Natural killer cell (primary cell): Measurements from ENCODE around the gene MTF2. TPM values are rescaled to one million over a fixed set of nuclear protein-coding genes. Genes with fewer than 3 reads are reported as not detected.
"Not testable (repeated sequence)": the region's sequence is repeated elsewhere in the genome, so short reads cannot be mapped to it uniquely, and the experiment has no call there.

ENCODE experiments used
- ATAC-seq, 3 donors: fragments of 150-1000 bp in 2 of 3; fragments of 200-7000 bp in 1 of 3; cut with Tn5 transposase; 1 replicate in 1 of 3; 2 replicates in 2 of 3; pipeline ENCODE4 v1.10.0; 2021; ENCODE audit warnings: mild to moderate bottlenecking in 2 of 3, moderate library complexity in 2 of 3
- DNase-seq, 2 donors: peaks; one replicate each; pipeline versions ENCODE4 v3.0.0 to v3.0.0-alpha.2; 2013 to 2021; ENCODE audit warnings: mixed read lengths in 1 of 2
- H3K27ac ChIP-seq: one replicate; pipeline ENCODE4 v1.5.1; 2013; ENCODE audit warnings: mild to moderate bottlenecking, low read length
- H3K27me3 ChIP-seq: one replicate; pipeline ENCODE4 v1.6.1; 2013; ENCODE audit warnings: low read length; ENCODE audit not compliant: control insufficient read depth, insufficient read depth
- H3K36me3 ChIP-seq: one replicate; pipeline ENCODE4 v1.6.1; 2013; ENCODE audit warnings: low read length; ENCODE audit not compliant: control insufficient read depth, insufficient read depth
- H3K4me1 ChIP-seq: one replicate; pipeline ENCODE4 v1.6.1; 2013; ENCODE audit warnings: low read length; ENCODE audit not compliant: control insufficient read depth, insufficient read depth
- H3K4me3 ChIP-seq: one replicate; pipeline ENCODE4 v1.5.1; 2013; ENCODE audit warnings: low read length
- H3K9me3 ChIP-seq: one replicate; pipeline ENCODE4 v1.6.1; 2013; ENCODE audit warnings: low read length; ENCODE audit not compliant: control insufficient read depth, insufficient read depth
- H3K27ac Mint-ChIP-seq, 2 donors: one replicate each; pipeline ENCODE4 v1.8.0; 2022; ENCODE audit warnings: mild to moderate bottlenecking in 2 of 2, mixed read lengths in 2 of 2, moderate library complexity in 1 of 2
- H3K27me3 Mint-ChIP-seq, 2 donors: one replicate each; pipeline ENCODE4 v1.8.0; 2022; ENCODE audit warnings: low read depth in 2 of 2, mixed read lengths in 2 of 2
- H3K36me3 Mint-ChIP-seq: one replicate; pipeline ENCODE4 v1.8.0; 2022; ENCODE audit warnings: mixed read lengths
- H3K4me1 Mint-ChIP-seq, 2 donors: one replicate each; pipeline ENCODE4 v1.8.0; 2022; ENCODE audit warnings: mixed read lengths in 2 of 2
- H3K4me3 Mint-ChIP-seq: one replicate; pipeline ENCODE4 v1.8.0; 2022; ENCODE audit warnings: mild to moderate bottlenecking, moderate library complexity, mixed read lengths
- H3K9me3 Mint-ChIP-seq, 2 donors: one replicate each; pipeline ENCODE4 v1.8.0; 2022; ENCODE audit warnings: mixed read lengths in 2 of 2
- CTCF ChIP-seq: fragments of 200-600 bp; IDR thresholded peaks from one replicate; pipeline ENCODE4 v1.8.0; 2022; ENCODE audit warnings: antibody characterized with exemption
- WGBS: methylation state at CpG from one replicate; pipeline ENCODE4 v1.1.7; 2013; ENCODE audit warnings: missing lambda C conversion rate; ENCODE audit not compliant: insufficient coverage; 5-methylcytosine and 5-hydroxymethylcytosine counted together
- intact Hi-C: fragments of 100-400 bp; cut with micrococcal nuclease; formaldehyde crosslinking; loops from one replicate; pipeline ENCODE4 v1.14.2; 2022
- total RNA-seq, 4 donors: library from RNA; stranded (reverse); fragments of 120-200 nt in 1 of 4; gene quantifications; one replicate each; pipeline versions ENCODE4 v1.2.3 to v1.2.4, GENCODE V29; 2013 to 2022

The MTF2 gene
- total RNA-seq: 10 to 100 TPM; 46.1 to 65.7 (median 47.8) TPM
- 73.9 TPM for total RNA-seq (2013)

- H3K36me3 ChIP-seq: no peaks in the 10 kb centered on the region
- H3K27ac ChIP-seq: peak within 1 kb of the TSS; percentile 83
- peak within 1 kb of the TSS; percentile 82 for H3K4me3 ChIP-seq
- peak; percentile 89 to 95 (median 92) for ATAC-seq
- WGBS: under 1% methylated on average over 49 of the region's 49 CpGs
- Mint-ChIP-seq H3K4me1 (peaks cover 40 to 52% of the 10 kb centered on the region in 2 donors), H3K4me3 (peak within 1 kb of the TSS; percentile 94), H3K27ac (peak within 1 kb of the TSS; percentile 92 to 99), H3K27me3 (no peaks in the 10 kb centered on the region), H3K36me3 (no peaks in the 10 kb centered on the region), H3K9me3 (no peaks in the 10 kb centered on the region)
- TF ChIP-seq CTCF: no peak
- peaks cover 16% of the 10 kb centered on the region for H3K4me1 ChIP-seq
- intact Hi-C loops: loop anchor here (1.0 kb wide), 1 partner anchor 101 kb away; the partner anchor contains the start of genes CCDC18 and TMED5
- no peaks in the 10 kb centered on the region for H3K27me3 ChIP-seq
- H3K9me3 ChIP-seq: no peaks in the 10 kb centered on the region
- peak; percentile 87 to 96 for DNase-seq
Observed at GRCh38 chr1:93078986-93079654, at the start of gene MTF2. MTF2 (plus strand) TSS chr1:93079283; CDS start chr1:93079527, 244 bp downstream.

GRCh38 chr1:93029317-93029716, 49.8 kb upstream of the MTF2 start:
- Mint-ChIP-seq H3K9me3 (no peaks in the 10 kb centered on the region), H3K27me3 (peaks cover 13 to 26% of the 10 kb centered on the region in 2 donors), H3K36me3 (no peaks in the 10 kb centered on the region), H3K27ac (no peak overlapping the region), H3K4me3 (no peak overlapping the region), H3K4me1 (peaks cover 5 to 6% of the 10 kb centered on the region in 2 donors)
- H3K9me3 ChIP-seq: no peaks in the 10 kb centered on the region
- peaks cover 8% of the 10 kb centered on the region for H3K4me1 ChIP-seq
- WGBS: 14% methylated on average over 3 of the region's 3 CpGs
- DNase-seq: peak in 1 of 2 donors; percentile 75
- H3K4me3 ChIP-seq: no peak overlapping the region
- intact Hi-C loops: no loop called here
- peak in 1 of 3 donors; percentile 61 for ATAC-seq
- no peak overlapping the region for H3K27ac ChIP-seq
- H3K27me3 ChIP-seq: no peaks in the 10 kb centered on the region
- no peaks in the 10 kb centered on the region for H3K36me3 ChIP-seq
- TF ChIP-seq CTCF: no peak

GRCh38 chr1:93030191-93030590, 48.9 kb upstream of the MTF2 start:
- H3K4me3 Mint-ChIP-seq, H3K4me1 Mint-ChIP-seq, DNase-seq, H3K36me3 Mint-ChIP-seq, H3K4me1 ChIP-seq, H3K27ac ChIP-seq, H3K36me3 ChIP-seq, ATAC-seq, H3K27me3 ChIP-seq, H3K9me3 ChIP-seq, H3K9me3 Mint-ChIP-seq, H3K27ac Mint-ChIP-seq, H3K4me3 ChIP-seq, intact Hi-C loops: not testable (repeated sequence)
- H3K27me3 Mint-ChIP-seq: peaks cover 13 to 20% of the 10 kb centered on the region in 2 donors
- WGBS: 94% methylated on average over 3 of the region's 4 CpGs

- Mint-ChIP-seq H3K4me1 (peaks cover 5 to 6% of the 10 kb centered on the region in 2 donors), H3K9me3 (no peaks in the 10 kb centered on the region), H3K27ac (no peak overlapping the region), H3K36me3 (no peaks in the 10 kb centered on the region), H3K27me3 (peaks cover 11 to 13% of the 10 kb centered on the region in 2 donors), H3K4me3 (no peak overlapping the region)
- no peaks in the 10 kb centered on the region for H3K27me3 ChIP-seq
- whole genome bisulfite sequencing: 71% methylated on average over 2 of the region's 3 CpGs
- ATAC-seq (no peak), DNase-seq (no peak)
- TF ChIP-seq CTCF: no peak
- H3K4me1 ChIP-seq: peaks cover 8% of the 10 kb centered on the region
- no peaks in the 10 kb centered on the region for H3K36me3 ChIP-seq
- H3K4me3 ChIP-seq: no peak overlapping the region
- H3K9me3 ChIP-seq: no peaks in the 10 kb centered on the region
- no peak overlapping the region for H3K27ac ChIP-seq
- intact Hi-C loops: no loop called here
Observed at GRCh38 chr1:93031711-93032110, 47.4 kb upstream of the MTF2 start.
